HK-2 (cell line): Measurements from ENCODE around the gene TMEM163.
"Not testable (repeated sequence)": the region's sequence is repeated elsewhere in the genome, so short reads cannot be mapped to it uniquely, and the experiment has no call there.

Source experiments
- DNase-seq: peaks from one replicate; pipeline ENCODE4 v3.0.0-alpha.2; 2018; ENCODE audit not compliant: unreplicated experiment

Gene TMEM163

DNA sequence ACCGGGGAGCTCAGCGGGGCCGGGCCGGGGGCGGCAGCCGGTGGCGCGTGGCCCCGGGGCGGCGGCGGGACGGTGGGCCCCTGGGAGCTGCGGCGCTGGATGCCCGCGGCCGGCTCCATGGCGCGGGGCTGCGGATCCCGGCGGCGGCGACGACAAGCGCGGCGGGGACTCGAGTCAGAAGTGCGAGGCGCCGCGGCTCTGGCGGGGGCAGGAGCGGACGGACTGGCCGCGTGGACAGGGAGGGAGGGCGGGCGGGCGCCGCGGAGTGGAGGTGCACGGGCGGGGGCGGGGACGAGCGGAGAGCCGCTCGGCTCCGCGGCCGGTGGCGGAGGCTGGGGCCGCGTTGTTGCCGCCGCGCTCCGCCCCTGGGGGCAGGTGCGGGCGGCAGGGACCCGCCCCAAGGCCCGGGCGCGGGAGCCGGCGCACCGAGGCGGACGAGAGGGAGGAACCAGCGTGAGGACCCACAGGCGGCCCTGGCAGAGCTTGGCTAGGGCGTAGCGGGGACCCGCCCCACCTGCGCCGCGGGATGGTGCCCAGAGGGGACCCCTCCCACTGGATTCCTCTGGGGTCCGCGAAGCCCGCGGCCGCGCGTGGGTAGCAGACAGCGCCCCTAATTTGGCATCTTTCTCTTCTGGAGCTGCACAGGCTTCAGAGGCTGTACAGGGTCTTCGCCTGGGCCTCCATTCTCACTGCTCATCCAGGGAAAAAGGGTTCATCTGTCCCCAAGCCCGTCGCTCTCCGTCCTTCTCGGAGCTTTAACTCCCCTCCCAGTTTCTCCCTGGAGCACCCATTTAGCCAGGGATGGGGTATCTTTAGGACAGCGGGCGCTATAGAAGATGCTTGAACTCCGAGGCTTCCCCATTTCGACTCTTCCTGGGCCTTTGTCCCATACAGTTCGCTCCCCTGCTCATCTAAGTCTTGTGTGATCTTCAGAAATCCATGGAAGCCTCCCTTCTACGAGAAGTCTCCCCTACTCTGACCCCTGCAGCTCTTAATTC is at the start of gene TMEM163:
Gene TMEM163, minus strand, starts transcription at position 184 of the 998 bp plus-strand sequence.
- peak; percentile 17 for DNase-seq

DNA sequence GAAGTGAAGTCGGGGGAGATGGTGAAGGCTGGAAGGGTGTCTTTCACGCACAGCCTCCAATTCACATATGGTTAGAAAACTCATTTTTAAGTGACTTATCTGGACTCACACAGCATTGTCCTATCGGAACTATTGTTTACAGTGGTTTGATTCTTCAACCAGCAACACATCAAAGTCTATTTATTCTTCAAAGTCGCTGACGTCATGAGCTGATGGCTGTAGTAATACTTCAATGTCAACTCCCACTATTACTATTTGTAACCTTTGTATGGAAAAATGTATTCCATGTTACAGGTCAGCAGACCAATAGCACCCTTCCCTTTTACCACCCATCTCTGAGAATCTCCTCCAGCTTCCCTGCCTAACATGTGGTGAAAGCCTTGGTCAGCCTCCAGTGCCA is 47.8 kb upstream of the TMEM163 start:
- no peak for DNase-seq

DNA sequence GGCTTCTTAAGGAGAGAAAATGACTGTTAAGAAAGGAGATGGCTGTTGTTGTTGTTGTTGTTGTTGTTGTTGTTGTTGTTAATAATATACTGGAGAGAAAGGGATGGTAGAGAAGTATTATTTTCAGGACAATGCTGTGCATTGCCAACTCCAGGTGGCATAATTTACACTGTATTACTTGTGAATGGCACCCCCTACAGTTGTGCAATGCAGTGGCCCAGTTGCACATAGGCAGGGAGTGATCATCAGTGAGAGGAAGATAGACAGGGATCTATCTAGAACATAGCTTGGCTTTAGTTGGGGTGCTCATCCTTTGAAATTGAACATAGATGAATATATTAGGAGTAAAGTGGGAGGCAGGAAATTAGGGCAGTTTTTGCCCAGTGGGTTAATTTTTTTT is 47.2 kb upstream of the TMEM163 start:
- no peak for DNase-seq

DNA sequence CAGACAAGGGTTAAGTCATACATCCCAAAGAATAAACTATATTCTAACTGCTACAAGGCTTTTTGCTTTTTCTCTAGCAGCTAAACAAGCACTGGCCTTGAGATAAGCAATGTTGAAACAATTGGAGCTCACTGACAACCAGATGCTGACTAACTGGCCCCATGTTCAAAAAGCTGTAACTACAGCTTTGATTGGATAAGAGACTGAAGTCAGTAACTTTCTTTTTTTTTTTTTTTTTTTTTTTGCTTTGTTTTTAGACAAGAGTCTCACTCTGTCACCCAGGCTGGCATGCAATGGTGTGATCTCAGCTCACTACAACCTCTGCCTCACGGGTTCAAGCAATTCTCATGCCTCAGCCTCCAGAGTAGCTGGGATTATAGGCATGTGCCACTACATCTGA is 45.4 kb upstream of the TMEM163 start:
- no peak for DNase-seq

DNA sequence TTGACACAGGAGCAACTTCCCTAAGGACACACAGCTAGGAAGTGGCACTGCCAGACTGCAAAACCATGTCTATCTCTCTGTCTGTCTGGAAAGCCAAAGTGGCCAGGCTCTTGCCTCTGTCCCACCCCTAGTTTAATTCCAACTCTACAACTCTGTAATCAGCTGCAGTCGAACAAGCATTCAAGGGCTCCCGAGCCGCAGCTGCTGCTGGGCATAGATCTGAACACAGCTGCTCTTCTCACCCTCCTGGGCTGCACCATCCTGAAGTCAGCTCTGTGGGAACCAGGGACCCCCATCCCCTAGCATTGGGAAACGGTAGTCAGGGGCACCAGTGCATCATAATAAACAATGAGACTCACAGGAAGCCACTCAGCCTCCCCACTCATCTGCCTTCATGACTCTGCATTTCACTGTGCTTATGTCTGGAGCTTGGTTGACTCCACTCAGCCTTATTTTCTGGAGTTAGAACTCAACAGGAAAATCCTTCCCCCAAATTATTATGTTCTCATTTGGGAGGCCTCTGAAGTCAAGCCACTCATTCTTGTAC is 44.4 kb upstream of the TMEM163 start:
- DNase-seq: no peak

DNA sequence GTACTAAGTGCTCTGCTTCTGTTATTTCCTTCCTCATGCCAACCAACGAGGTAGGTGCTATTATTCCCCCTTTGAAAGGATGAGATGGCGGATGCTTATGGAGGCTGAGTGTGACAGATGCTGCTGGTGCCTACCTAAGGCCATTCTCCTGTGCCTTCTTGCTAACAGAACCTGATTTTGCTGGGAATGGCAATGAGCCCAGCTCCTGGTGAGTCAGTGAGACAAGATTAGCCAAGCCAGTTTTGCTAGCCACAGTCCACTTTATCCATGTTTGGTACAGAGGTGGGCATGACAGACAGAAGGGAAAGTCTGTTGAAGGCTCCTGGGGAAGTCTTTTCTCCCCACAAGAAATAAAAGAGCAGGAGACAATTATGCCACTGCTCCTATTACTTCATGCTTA is 43.7 kb upstream of the TMEM163 start:
- DNase-seq: no peak

DNA sequence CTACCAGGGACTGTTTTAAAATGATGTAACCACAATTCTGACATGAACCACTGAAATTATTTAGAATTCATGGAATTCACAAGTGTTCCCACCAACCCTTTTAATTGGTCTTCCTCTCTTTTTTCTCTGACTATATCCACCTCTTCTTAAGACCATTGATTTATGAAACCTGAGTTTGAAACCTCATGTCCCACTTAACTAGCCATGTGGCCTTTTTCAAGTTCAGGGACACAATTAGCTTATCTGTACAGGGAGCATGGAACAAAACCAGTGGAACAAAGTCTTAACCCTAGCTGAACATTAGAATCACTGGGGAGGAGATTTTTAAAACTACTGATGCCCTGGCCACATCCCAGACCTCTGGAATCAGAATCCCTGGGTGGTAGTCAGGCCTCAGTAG is 41.6 kb upstream of the TMEM163 start:
- DNase-seq: no peak

DNA sequence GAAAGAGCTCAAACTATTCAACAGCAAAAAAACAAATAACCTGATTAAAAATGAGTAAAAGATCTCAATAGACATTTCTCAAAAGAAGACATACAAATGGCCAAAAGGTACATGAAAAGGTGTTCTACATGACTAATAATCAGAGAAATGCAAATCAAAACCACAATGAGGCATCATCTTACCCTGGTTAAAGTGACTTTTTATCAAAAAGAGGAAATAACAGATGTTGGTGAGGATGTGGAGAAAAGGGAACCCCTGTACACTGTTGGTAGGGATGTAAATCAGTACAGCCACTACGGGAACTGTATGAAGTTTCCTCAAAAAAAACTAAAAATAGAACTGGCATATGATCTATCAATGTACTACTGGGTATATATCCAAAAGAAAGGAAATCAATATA is 39.8 kb upstream of the TMEM163 start:
- DNase-seq: no peak

DNA sequence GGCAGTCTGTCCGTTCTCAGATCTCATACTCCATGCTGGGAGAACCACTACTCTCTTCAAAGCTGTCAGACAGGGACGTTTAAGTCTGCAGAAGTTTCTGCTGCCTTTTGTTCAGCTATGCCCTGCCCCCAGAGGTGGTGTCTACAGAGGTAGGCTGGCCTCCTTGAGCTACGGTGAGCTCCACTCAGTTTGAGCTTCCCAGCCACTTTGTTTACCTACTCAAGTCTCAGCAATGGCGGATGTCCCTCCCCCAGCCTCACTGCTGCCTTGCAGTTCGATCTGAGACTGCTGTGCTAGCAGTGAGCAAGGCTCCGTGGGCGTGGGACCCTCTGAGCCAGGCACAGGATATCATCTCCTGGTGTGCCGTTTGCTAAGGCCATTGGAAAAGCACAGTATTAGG is 33.2 kb upstream of the TMEM163 start:
- DNase-seq: not testable (repeated sequence)

DNA sequence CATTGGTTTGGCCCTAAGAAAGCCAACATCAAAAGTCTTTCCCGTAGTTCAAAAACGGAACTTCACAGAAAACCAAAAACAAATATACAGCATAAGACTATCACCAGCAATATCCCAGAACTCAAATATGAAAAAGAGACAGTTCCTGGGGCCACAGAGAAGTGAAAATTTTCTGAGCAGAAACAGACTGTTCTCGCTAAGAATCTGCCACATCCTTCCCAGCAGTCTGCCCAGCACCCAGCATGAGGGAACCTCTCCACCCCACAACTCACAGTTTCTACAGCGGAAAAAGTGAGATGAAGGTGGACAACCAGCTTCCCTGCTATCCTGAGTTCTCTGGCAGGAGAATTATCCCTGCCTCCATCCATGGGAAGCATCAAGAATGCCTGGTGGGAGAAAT is 26.7 kb upstream of the TMEM163 start:
- DNase-seq: no peak

DNA sequence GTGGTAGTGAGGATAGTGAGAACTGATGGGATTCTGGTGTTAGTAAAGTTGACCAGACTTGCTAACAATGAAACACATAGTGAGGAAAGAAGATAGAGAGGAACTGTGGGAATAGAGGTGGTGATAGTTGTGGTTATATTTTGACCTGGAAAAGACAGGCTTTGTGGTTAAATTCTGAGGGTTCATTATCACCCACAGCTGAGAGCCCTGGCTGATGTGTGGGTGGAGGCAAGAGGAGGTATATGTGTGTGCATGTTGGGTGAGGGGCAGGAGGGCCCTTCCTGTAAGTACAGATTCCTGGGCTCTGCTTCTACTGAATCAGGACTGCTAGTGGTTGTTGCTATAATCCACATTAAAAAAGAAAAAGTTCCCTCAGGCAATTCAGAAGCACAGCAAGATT is 26.2 kb upstream of the TMEM163 start:
- no peak for DNase-seq

DNA sequence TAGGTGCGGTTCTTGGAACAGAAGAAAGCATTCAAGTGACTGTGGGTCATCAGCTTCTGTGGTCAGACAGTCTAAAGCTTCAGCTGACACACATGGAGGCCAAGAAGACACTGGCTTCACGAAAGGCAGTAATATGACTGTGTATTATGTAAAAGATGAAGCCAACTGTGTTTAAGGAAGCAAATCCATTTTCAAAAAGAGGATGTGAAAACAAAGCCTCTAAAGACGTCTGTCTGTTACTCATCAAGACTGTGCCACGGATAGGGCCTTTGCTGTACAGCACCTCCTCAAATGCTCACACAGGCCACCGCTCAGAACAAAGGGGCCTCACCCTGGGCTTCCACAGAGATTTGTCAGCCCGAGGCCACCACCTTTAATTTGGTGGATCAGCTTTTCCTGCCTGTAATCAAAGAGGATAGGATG is 21.1 kb upstream of the TMEM163 start:
- DNase-seq: peak; percentile 23

DNA sequence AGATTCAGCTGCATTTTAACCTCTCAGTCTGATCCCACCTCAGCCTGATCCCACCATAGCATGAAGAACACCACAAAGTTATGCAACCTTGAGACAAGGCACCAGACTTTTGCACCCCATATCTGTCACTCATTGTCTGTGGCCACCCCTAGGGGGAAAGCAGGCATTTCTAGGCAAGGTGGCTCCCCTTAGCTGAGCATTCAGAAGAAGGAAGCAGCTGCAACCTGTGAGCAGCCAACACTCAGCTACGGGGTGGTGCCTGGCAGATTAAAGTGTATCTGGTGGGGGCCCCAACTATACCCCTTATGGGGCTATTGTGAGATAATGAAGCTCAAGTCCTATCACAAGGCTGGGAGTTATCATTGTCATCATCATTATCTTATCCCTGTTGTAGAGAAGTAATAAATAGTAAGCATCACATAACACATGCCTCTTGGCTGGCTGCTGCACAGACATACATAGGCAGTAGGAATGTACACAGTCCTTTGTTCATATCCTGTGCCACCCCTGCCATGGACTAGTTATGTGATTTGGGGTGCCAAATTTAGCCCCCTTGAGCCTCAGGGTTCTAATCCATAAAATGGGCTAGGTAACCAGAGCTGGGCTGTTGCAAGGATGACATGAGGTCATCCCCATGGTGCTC is 20.6 kb upstream of the TMEM163 start:
- DNase-seq: no peak

DNA sequence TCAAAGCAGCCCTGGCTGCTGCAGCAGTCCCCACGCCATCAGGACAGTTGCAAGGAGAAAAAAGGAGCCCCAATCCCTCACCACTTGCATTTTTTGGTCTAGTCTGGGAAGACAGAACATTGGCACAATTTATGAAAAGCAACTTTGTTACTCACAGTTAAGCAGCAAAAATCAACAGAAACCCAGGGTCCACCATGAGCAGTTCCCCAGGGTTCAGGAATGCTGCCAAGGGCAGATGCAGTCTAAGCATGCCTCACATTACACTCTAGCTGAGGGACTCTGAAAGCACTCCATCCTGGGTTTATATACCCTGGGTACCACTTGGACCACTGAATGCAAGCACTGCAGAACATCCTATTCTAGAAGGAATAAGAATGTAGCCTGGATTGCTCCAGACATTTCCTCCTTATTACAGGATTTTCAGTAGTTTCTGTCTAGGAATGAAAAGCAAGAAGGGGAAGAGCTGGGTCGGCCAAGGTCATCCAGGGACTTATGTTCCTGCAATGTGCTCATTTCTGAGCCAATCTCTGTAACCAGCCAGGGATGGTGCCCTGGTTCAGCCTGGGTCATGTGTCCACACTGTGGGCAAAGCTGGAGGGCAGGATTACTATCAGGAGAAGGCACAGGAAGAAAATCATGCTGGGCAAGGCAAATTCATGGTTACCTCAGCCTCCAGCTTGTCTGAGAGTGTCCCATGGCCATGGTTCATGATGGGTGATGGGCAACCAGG is 19.5 kb upstream of the TMEM163 start:
- DNase-seq: no peak

DNA sequence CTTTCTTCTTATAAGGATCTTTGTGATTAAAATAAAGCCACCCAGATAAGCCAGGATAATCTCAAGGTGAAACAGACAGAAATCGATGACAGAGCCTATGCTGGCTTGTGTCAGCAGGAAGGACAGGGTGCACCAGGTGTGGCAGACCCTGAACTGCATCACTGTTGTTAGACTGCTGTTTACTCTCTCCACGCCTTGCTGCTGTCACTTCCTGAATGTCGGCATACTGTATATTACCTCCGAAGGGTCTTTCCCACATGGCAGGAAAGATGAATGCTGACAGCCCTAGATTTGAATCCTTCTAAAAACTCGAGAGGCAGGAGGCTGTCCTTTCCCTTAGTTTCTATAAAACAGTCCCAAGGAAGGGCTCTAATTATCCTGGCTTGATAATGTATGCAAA is 18.9 kb upstream of the TMEM163 start:
- no peak for DNase-seq

DNA sequence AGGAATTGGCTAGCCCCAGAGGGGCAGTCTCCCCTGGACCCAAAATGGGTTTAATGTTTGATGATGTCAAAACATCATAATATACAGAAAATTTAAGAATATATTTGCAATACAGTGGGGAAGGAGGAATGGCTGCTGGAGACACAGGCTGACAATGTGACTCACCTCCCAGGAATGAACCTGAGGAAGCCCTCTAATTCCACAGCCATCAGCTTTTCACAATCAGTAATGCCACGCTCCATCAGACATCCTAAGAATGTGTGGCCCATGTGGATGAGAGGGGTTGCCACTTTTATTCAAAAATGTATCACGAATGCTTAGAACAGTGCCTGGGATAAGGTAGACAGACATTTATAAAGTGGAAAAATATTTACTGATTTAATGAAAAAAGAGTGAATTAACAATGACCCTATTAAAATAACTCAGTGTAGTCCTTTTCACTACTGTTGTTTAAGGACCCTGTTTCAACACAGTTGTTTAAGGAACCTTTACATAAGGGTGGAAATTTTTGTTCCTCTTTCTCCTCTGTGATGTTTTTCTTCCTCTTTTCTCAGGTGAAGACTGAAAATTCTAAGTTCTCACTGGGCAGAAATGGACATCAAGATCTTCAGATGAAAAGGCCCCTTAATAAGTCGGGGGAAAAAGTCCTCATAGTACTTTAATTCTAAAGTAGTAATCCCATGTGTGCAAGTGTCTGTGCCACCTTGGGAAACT is 17.5 kb upstream of the TMEM163 start:
- DNase-seq: peak; percentile 62

DNA sequence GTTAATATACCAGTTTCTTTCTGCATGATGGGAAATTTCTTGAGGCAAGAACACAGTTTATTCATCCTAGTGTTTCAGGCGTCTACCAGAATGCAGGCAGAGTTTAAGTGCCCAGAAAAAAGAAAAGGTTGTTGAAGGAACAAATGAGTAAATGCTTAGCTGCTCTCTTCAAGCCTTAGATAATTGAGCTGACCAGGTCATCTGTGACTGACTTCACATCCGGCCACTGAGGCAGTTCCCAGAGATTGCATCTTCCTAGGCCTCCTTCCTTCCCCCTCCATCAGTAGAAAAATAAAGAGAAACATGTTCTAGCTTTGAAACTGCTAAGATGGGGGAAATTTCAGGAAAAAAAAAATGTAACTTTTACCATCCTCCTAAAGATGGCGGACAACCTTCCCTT is 9.4 kb upstream of the TMEM163 start:
- DNase-seq: no peak

DNA sequence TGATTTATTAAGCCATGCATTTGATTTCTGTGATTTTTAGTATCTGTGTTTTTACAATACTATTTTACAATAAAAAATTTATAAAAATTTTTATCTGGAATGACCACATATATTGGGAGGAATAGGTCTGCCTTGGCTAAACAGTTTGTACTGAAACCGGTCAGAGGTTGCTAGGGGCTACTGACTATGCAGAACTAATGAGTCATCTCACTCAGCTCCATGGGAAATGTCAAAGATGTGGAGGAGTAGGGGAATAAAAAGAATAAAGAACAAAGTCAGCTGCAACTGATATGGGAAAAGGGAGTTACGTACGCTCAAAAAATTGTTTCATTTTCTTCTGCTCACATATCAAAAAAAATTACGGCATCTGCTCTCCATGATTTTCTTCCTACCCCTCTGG is 8.6 kb upstream of the TMEM163 start:
- no peak for DNase-seq

DNA sequence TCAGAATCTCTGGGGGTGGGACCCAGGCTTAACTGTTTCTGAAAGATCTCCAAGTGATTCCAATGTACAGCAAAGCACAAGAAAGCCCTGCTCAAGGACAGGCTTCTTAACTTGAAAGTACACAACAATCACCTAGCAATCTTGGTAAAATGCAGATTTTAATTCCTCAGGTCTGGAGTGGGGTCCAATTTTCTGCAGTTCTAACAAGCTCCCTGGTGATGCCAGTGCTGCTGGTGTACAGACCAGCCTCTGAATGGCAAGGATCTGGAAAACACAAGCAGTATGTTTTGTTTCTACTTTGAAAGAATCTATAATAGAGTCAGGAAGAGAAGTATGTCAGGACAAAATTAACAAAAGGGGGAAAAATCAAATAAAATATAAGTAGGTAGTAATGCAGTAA is 7.8 kb upstream of the TMEM163 start:
- DNase-seq: no peak

DNA sequence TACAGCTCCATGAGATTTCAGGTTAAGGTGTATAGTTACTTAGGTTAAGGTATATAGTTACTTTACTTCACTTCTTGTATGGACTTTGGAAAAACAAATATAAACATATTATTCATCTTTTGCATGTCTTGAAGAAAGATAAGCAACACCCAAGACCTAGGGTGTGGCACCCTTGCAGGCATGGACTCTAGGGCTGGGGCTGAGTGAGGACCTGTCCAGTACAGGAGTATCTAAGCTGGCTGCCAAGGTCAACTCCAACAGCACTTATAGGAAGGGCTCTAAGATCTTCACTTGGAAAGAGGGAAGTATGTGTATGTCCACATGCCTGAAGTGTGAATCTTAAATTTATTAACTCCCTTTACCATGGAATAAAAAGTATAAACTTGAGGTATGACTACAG is 7.1 kb upstream of the TMEM163 start:
- DNase-seq: no peak

DNA sequence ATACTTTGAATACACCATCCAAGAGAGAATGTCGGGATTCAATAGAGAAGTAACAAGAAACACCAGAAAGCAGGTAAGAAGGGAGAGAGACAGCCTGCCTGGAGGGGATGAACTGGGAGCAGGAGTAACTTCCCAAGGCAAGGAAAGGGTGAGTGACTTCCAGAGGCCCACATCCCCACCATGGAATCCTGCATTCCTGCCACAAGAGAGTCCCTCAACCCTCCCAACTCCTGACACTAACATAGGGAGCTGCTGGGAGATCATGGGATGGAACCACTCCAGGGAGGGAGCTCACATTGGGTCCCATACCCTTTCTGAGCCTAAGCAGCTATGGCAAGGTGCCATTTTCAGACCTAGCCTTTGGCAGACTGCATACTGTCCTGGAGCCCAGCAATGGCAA is 5.5 kb upstream of the TMEM163 start:
- DNase-seq: no peak

DNA sequence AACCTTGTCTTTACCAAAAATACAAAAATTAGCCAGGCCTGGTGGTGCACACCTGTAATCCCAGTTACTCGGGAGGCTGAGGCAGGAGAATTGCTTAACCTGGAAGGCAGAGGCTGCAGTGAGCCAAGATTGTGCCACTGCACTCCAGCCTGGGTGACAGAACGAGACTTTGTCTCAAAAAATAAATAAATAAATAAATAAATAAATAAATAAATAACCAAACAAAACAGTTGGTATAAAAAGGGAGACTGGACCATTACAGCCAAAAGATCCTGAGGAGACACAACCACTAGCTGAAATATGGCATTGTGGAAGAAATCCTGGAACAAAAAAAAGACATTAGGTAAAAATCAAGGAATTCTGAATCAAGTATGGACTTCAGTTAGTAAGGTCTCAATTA is 4.9 kb upstream of the TMEM163 start:
- not testable (repeated sequence) for DNase-seq
